Inflammatory macrophage treated with lipopolysaccharide for 1 hour (primary cell): ENCODE data around the gene ZFR2.
"Not testable (repeated sequence)": the region's sequence is repeated elsewhere in the genome, so short reads cannot be mapped to it uniquely, and the experiment has no call there.

Experiments used
- DNase-seq, 2 donors: peaks; one replicate each; pipeline ENCODE4 v3.0.0-alpha.2; 2020 to 2022

Gene ZFR2

GRCh38 chr19:3868770-3869456, at the start of gene ZFR2:
ZFR2 (minus strand) TSS chr19:3869038; CDS start chr19:3869017, 21 bp downstream.
- DNase-seq, result no peak

DNA sequence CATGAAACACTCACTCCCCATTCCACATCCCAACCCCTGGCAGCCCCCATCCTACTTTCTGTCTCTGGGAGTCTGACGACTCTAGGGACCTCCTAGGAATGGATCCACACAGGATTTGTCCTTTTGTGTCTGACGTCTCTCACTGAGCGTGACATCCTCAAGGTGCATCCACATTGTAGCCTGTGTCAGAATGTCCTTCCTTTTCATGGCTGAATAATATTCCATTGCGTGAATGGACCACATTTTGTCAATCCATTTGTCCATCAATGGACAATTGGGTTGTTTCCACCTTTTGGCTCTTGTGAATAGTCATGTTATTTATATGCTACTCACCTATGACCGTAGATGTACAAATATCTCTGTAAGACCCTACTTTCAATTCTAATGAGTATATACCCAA, 47.2 kb upstream of the ZFR2 start:
- no peak for DNase-seq

DNA sequence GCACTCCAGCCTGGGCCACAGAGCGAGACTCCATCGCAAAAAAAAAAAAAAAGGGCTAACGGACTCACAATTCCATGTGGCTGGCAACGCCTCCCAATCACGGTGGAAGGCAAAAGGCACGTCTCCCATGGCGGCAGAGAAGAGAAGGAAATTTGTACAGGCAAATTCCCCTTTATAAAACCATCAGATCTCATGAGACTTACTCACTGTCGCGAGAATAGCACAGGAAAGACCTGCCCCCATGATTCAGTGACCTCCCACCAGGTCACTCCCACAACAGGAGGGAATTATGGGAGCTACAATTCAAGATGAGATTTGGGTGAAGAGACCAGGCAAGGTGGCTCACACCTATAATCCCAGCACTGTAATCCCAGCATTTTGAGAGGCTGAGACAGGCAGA, 45.4 kb upstream of the ZFR2 start:
- peak; percentile 3 to 5 for DNase-seq

DNA sequence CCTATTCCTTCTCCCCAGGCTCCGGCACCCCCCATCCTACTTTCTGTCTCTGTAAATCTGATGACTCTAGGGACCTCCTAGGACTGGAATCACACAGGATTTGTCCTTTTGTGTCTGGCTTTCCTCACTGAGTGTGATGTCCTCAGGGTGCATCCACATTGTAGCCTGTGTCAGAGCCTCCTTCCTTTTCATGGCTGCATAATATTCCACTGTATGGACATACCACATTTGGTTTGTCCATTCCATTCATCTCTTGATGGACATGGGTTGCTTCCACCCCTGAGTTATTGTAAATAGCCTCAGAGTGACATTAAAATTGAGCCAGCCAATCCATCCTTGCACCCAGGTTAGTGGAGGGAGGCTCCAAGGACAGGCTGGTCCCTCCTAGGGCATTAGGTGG, 41.3 kb upstream of the ZFR2 start:
- DNase-seq, result no peak

- no peak for DNase-seq
These were observed 39.6 kb upstream of the ZFR2 start for GRCh38 chr19:3908266-3909054.

- DNase-seq, result no peak
These were observed 38.9 kb upstream of the ZFR2 start for GRCh38 chr19:3907626-3908265.

- no peak for DNase-seq
These were observed 35.4 kb upstream of the ZFR2 start for GRCh38 chr19:3904233-3904632.

DNA sequence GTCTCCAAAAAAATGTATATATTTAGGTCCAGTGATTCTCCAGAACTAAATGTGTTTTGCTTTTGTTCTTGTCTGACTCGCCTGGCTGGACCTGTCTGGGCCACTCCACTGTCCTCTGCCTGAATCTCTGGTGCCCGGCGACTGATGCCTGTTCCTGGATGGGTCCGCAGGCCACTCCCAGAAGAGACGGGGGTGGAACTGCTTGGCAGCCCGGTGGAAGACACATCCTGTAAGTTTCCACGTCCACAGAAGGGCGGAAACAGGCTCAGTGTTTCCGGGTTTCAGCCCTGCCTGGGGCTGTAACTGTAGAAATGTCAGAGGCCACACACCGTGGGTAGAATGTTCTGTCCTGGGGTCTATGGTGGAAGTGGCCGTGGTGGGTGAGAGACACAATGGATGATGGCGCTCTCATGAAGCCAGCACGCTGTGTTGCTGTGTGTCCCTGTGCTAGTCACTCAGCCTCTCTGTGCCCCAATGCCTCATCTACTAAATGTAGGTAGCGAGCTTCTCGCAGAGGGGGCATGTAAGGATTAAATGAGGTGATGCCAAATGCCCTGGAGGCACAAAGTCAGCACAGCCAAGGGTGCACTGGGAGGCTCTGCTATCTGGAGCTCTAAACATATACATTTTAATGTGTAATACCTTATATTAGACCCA, 33.6 kb upstream of the ZFR2 start:
- DNase-seq, result no peak

DNA sequence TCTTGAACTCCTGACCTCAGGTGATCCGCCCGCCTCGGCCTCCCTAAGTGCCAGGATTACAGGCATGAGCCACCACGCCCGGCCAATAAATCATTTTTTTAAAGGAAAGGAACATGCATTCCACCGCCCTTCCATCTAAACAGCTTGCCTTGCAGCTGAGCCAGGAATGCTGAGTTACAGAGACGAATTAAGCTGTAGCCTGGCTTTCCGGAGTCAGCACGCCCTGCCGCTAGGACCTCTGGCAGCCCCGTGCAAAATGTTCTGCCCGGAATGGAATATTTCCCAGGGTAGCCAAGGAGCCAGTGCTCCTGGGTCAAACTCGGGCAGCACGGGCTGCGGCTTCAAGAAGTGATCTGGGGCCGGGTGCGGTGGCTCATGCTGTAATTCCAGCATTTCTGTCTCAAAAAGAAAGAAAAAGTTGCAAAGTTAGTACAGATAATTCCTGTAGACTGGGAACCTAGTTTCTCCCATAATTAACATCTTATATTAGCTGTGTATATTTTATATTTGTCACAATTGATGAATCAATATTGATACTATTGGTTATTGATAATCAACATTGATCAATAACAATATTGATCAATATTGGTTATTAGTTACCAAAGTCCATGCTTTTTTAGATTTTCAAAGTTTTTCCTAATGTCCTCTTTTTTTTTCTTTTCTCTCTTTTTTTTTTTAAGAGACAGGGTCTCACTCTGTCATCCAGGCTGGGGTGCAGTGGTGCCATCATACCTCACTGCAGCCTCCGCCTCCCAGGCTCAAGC, 30.9 kb upstream of the ZFR2 start:
- DNase-seq, result no peak

GRCh38 chr19:3898426-3898825, 29.6 kb upstream of the ZFR2 start:
- DNase-seq, result no peak

DNA sequence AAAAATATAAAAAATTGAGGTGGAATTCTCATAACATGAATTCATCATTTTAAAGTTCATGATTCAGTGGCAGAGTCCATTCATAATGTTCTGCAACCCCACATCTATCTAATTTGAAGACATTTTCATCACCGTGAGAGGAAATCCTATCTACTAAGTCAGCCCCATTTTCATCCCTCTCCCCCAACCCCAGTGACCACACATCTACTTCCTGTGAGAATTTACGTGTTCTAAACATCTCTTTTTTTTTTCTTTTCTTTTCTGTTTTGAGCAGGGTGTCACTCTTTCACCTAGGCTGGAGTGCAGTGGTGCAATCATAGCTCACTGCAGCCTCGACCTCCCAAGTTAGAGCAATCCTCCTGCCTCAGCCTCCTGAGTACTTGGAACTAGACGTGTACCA, 29.1 kb upstream of the ZFR2 start:
- DNase-seq, result no peak

GRCh38 chr19:3895788-3896187, 26.9 kb upstream of the ZFR2 start:
- no peak for DNase-seq

GRCh38 chr19:3894959-3895358, 26.1 kb upstream of the ZFR2 start:
- DNase-seq, result not testable (repeated sequence)

DNA sequence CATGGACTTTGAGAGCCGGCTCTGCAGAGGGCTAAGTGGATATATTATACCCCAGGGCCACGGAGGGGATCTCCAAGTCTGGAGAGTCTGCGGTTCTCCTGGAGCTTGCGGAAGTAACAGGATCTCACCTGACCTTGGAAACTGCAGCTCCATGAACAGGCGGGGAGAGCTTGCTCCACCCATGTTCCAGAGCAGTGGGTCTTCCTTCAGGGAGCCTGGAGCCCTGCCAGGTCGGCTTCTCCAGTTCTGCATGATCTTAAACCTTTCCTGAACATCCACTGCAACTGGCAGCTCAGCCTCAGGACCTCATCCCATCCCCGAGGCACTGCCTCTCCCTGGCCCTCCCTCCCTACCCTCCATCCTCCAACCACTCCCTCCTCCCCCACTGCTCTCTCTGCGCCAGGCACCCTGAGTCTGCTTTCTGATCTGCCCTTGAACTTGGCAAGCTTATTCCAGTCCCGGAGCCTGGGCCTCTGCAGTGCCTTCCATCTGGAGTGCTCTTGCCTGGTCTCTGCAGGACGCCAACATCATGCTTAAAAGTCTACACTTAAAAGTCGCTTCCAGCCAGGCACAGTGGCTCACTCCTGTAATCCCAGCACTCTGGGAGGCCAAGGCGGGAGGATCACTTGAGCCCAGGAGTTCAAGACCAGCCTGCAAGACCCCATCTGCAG, 24.8 kb upstream of the ZFR2 start:
- no peak for DNase-seq

GRCh38 chr19:3890591-3890990, 21.8 kb upstream of the ZFR2 start:
- DNase-seq, result no peak

DNA sequence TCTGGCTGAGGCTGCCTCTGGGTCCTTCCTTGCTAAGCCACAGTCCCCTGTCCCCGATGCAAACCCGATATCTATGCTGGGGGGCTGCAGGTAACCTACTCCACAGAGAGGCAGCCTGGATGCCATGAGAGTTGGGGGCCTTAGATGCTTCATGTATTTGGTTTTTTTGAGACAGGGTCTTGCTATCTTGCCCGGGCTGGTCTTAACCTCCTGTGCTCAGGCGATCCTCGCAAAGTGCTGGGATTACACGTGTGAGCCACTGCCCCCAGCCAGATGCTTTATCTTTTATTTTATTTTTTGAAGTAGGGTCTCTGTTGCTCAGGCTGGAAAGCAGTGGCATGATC, 13.2 kb upstream of the ZFR2 start:
- no peak for DNase-seq

- no peak for DNase-seq
These were observed 12.6 kb upstream of the ZFR2 start for GRCh38 chr19:3881272-3882040.

DNA sequence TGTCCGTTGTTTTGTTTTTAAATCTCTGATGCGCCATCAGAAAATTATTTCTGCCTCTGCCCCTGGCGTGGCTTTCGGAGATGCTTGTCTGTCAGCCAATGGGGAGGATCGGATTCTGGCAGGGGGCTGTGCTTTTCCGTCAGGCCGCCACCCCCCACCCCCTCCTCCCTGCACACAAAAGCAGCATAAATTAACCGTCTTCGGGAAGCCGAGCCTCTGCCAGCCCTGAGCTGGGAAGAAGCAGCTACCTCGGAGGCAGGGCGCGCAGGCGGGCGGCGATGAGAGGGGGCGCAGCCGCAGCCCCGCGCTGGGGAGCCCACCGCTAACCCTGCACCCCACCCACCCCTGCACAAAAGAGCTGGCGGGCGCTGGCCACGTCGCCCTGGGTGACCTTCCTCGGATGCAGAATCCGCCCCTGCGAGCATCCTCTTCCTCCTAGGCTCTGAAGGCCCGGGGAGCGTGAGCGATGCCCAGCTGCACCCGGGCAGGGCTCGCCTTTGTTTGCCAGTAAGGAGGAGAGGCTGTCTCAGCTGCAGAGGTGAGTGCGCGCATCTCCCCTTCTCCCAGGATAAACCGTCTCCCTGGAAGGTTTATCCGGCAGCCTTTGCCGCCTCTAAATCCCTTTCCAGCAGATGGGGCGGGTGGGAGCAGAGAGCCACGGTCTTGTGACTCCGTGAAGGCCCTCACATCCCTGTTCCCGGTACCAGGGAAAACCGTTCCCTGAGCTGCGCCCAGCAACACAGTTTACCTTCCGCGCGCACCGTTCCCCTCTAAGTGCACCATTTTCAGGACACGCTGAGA, 11.8 kb upstream of the ZFR2 start, which contains the start of gene ATCAY:
TSS of gene ATCAY (plus strand) at position 215 of the 801 bp plus-strand sequence. CDS start 5,083 bp downstream, outside the sequence.
- DNase-seq, result no peak

DNA sequence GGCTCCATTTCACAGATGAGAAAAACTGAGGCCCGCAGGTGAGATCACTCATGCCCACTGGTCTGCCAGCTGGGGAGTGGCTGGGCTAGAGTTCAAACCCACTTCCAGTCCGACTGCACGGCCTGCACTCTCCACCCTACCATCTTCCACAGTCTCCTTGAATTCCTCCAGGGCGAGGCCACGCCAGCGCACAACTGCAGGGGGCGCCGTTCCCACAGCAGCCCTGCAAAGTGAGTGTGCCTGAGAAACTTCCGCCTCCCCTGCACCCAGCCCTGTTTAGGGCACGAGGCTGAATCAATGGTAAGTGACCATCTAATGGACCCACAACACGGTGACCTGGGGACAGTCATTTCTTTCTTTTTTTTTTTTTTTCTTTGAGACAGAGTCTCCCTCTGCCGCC, 10.8 kb upstream of the ZFR2 start:
- no peak for DNase-seq

DNA sequence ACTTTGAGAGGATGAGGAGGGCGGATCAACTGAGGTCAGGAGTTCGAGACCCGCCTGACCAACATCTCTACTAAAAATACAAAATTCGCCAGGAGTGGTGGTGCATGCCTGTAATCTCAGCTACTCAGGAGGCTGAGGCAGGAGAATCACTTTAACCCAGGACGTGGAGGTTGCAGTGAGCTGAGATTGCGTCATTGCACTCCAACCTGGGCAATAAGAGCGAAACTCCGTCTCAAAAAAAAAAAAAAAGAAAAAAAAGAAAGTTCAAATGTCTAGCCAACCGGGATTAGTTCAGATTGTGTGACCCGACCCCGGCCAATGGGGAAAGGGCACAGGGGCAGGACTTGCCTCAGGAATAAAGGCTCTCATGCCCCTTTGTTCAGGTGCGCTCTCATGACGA, 5.9 kb upstream of the ZFR2 start:
- DNase-seq, result not testable (repeated sequence)
